ENCODE data around the gene SMAD7.
A peak's percentile ranks its signal among the peaks of the same experiment; 100 is the strongest.

DNA sequence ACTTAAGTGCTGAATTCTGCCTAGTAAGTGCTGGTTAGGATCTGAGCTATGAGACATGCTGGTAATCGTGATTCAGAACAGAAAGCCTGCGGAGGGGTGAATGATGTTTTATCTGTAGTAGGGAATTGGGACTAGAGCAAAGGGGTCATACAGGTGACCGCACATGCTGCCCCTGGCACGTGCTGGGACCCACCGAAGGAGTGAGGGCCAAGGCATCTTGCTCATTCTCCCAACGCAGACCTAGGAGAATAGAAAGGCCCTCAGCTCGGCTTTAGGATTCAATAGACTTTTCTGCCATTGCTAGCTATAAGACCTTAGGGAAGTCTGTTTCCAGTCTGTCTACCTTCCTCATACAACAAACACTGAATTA, 8.8 kb upstream of the SMAD7 start:
- TF ChIP-seq CTCF (conservative IDR thresholded peaks at IDR 0.05; ENCODE audit: low read depth in 2 of 2) (no peak), EZH2phosphoT487 (IDR thresholded peaks at IDR 0.05; ENCODE audit: unreplicated experiment) (no peak), EZH2 (IDR thresholded peaks at IDR 0.05; ENCODE audit: low read depth, unreplicated experiment) (no peak), CREB1 (CRISPR knock-in tag; IDR thresholded peaks at IDR 0.05; ENCODE audit: low read depth) (0 out of 2 replicates have a peak, but pooled peaks have one; percentile 30), POLR2AphosphoS5 (IDR thresholded peaks at IDR 0.05; ENCODE audit: low read depth) (no peak), ZNF462 (CRISPR knock-in tag; IDR thresholded peaks at IDR 0.05) (no peak), ZNF331 (CRISPR knock-in tag; IDR thresholded peaks at IDR 0.05; ENCODE audit: low read depth) (no peak), JUNB (IDR thresholded peaks at IDR 0.05; ENCODE audit: unreplicated experiment) (no peak), ETS1 (IDR thresholded peaks at IDR 0.05) (no peak), ZNF114 (CRISPR knock-in tag; IDR thresholded peaks at IDR 0.05) (no peak), NANOG (IDR thresholded peaks at IDR 0.05; ENCODE audit: borderline replicate concordance) (no peak), STAT1 (IDR thresholded peaks at IDR 0.05; ENCODE audit: unreplicated experiment) (no peak)
- TF ChIP-seq, protein P1, sequence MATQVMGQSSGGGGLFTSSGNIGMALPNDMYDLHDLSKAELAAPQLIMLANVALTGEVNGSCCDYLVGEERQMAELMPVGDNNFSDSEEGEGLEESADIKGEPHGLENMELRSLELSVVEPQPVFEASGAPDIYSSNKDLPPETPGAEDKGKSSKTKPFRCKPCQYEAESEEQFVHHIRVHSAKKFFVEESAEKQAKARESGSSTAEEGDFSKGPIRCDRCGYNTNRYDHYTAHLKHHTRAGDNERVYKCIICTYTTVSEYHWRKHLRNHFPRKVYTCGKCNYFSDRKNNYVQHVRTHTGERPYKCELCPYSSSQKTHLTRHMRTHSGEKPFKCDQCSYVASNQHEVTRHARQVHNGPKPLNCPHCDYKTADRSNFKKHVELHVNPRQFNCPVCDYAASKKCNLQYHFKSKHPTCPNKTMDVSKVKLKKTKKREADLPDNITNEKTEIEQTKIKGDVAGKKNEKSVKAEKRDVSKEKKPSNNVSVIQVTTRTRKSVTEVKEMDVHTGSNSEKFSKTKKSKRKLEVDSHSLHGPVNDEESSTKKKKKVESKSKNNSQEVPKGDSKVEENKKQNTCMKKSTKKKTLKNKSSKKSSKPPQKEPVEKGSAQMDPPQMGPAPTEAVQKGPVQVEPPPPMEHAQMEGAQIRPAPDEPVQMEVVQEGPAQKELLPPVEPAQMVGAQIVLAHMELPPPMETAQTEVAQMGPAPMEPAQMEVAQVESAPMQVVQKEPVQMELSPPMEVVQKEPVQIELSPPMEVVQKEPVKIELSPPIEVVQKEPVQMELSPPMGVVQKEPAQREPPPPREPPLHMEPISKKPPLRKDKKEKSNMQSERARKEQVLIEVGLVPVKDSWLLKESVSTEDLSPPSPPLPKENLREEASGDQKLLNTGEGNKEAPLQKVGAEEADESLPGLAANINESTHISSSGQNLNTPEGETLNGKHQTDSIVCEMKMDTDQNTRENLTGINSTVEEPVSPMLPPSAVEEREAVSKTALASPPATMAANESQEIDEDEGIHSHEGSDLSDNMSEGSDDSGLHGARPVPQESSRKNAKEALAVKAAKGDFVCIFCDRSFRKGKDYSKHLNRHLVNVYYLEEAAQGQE (IDR thresholded peaks at IDR 0.05; ENCODE audit: unreplicated experiment) = no peak
